UCSD-AML1 (cell line): ENCODE data around the gene CLSTN2.

Source experiments
- DNase-seq: peaks from one replicate; lab custom pipeline; 2025; ENCODE audit not compliant: unreplicated experiment; lab: John Stamatoyannopoulos, UW

Gene CLSTN2

GRCh38 chr3:140472306-140473020 lies 537.5 kb downstream of the CLSTN2 start:
- DNase-seq, result no peak

- no peak for DNase-seq
Observed at GRCh38 chr3:140487566-140487965, 552.6 kb downstream of the CLSTN2 start.

- DNase-seq, result no peak
Observed at GRCh38 chr3:140493271-140493670, 558.3 kb downstream of the CLSTN2 start.

GRCh38 chr3:140494970-140495369 lies 560.0 kb downstream of the CLSTN2 start:
- no peak for DNase-seq

GRCh38 chr3:140497331-140497730 lies 562.3 kb downstream of the CLSTN2 start:
- DNase-seq, result no peak

GRCh38 chr3:140499114-140499757 lies 564.3 kb downstream of the CLSTN2 start:
- DNase-seq, result no peak

GRCh38 chr3:140500473-140500872 lies 565.5 kb downstream of the CLSTN2 start:
- no peak for DNase-seq

- DNase-seq, result no peak
Observed at GRCh38 chr3:140501061-140501769, 566.2 kb downstream of the CLSTN2 start.

- no peak for DNase-seq
Observed at GRCh38 chr3:140501770-140502364, 566.9 kb downstream of the CLSTN2 start.

- DNase-seq, result no peak
Observed at GRCh38 chr3:140505213-140505612, 570.2 kb downstream of the CLSTN2 start.

- DNase-seq, result no peak
Observed at GRCh38 chr3:140505876-140506275, 570.9 kb downstream of the CLSTN2 start.

- no peak for DNase-seq
Observed at GRCh38 chr3:140508550-140508949, 573.6 kb downstream of the CLSTN2 start.

- no peak for DNase-seq
Observed at GRCh38 chr3:140509534-140509933, 574.5 kb downstream of the CLSTN2 start.

- DNase-seq, result no peak
Observed at GRCh38 chr3:140510303-140510861, 575.4 kb downstream of the CLSTN2 start.

GRCh38 chr3:140521751-140522445 lies 586.9 kb downstream of the CLSTN2 start:
- no peak for DNase-seq

- DNase-seq, result no peak
Observed at GRCh38 chr3:140522653-140523380, 587.8 kb downstream of the CLSTN2 start.

- no peak for DNase-seq
Observed at GRCh38 chr3:140523600-140523999, 588.6 kb downstream of the CLSTN2 start.

- no peak for DNase-seq
Observed at GRCh38 chr3:140527156-140527555, 592.2 kb downstream of the CLSTN2 start.

- no peak for DNase-seq
Observed at GRCh38 chr3:140529096-140529495, 594.1 kb downstream of the CLSTN2 start.

- no peak for DNase-seq
Observed at GRCh38 chr3:140529558-140529957, 594.6 kb downstream of the CLSTN2 start.
